GM12801 (cell line): ENCODE measurements around the gene FAT1.

Experiments used
- CTCF ChIP-seq: IDR thresholded peaks from one replicate; pipeline ENCODE4 v1.5.1; 2011; ENCODE audit warnings: control low read depth; ENCODE audit not compliant: insufficient read length; ENCODE audit errors: extremely low read depth

FAT1 gene

GRCh38 chr4:186759990-186760389, 36.3 kb upstream of the FAT1 start:
- no peak for TF ChIP-seq CTCF

DNA sequence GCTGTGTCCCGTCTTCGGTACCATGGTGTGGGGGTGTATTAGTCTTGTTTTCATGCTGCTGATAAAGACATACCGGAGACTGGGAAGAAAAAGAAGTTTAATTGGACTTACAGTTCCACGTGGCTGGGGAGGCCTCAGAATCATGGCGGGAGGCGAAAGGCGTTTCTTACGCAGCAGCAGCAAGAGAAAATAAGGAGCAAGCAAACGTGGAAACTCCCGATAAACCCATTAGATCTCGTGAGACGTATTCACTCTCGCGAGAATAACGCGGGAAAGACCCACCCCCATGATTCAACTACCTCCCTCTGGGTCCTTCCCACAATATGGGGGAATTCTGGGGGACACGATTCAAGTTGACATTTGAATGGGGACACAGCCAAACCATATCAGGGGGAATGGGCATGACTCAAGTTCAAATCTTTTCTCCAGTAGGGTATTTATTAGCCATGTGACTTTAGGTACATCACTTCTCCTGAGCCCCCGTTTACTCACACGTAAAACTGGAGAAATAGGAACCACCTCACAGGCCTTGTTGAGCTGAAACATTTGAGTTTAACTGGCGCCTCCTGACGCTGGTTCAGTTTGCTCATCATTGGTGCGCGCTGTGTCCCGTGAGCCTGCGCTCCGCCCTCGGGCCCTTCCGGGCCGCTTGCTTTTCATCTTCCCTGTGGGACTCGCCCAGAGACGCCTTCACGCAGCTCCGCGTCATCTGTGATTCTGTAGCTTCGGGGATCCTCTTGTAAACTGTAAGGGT, 35.5 kb upstream of the FAT1 start:
- no peak for TF ChIP-seq CTCF

GRCh38 chr4:186757696-186758355, 34.2 kb upstream of the FAT1 start:
- TF ChIP-seq CTCF: no peak

DNA sequence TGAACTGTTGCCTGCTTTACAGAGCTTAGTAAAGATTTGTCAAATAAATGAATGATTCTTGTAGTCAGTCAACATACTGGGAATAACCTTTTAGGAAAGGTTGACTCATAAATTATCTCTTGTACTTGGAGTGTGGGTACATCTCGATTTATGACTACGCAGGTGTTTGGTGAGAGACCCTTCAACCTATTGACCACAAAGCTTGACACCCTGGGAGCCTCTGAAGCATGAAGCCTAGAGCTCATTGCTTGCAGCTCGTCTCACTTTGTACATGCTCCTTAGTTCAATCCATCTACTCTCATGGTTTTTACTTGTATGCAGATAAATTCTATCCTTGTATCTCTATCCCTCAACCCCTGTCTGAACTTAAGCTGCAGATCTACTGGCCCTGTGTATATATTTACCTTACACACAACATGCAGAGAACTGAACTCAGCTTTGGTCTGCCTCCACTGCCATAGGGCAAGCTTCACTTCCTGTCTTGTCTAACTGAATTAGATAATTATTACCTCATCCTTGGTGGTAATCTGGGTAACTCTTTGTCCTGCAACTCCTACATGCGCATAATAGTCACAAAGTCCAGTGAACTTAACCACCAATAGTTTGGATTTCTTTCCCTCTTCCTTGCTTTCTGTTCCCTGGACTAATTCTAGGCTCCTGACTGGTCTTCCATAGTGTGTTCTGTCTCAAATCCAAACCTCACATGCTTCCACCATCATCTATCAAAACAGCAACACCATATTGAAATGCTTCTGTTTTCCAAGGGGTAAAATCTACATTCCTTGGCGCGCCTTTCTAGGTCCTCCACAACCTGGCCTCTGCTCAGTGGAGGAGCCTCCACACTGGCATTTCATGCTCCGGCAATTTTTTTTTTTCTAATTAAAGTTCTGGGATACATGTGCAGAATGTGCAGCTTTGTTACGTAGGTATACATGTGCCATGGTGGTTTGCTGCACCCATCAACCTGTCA, 32.2 kb upstream of the FAT1 start:
- no peak for TF ChIP-seq CTCF

GRCh38 chr4:186754976-186755375, 31.3 kb upstream of the FAT1 start:
- no peak for TF ChIP-seq CTCF

GRCh38 chr4:186752325-186752724, 28.7 kb upstream of the FAT1 start:
- TF ChIP-seq CTCF: no peak

GRCh38 chr4:186749611-186750281, 26.1 kb upstream of the FAT1 start:
- TF ChIP-seq CTCF: no peak
